Stimulated activated CD8-positive, alpha-beta memory T cell treated with anti-CD3 and anti-CD28 coated beads, Interleukin-7, amount 100 ng/mL, for 4 hours (primary cell): Measurements from ENCODE around the gene ZSCAN9.
A peak's percentile ranks its signal among the peaks of the same experiment; 100 is the strongest.

ENCODE experiments used
- DNase-seq, 2 donors: peaks; one replicate each; pipeline ENCODE4 v3.0.0-alpha.2; 2020; ENCODE audit warnings: low read depth in 2 of 2

Gene ZSCAN9

DNA sequence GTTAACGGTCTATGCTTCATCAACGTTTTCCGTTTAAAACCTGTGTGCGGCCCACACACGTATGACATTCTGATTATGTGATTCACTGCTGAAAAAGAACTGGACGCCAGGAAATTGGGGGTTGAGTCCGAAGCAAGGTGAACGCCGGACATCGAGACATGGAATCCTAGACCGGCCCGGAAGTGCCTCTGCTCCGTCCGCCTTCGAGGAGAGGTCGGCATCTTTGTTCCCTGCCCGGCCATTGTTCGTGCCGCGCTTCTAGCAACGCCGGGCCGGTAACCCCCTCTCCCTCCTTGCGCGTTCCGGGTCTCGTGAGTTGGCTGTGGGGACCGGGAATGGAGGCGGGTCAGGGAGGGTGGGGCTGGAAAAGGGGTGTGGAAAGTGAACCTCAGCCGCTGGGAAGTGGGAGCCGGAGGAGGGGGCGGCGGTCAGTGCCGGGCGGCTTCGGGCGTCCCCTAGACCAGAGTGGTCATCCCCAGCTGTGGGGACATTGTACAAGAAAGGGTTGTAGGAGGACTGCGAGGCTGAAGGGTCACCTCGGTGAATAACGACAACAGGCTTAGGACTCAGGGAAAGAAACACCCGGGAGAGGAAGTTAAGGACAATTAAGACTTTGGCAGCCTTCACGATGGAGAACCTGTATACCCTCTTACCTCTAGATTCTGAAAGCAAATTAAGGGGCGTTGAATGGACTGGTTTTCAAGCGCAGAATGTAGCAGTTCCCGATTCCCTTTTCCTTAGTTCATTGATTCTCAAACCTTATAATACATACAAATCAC lies at the start of gene ZSCAN9:
Gene ZSCAN9, plus strand, starts transcription at position 220 of the 779 bp plus-strand sequence. CDS start 1,810 bp downstream, outside the sequence.
- DNase-seq, result peak; percentile 16 to 19

DNA sequence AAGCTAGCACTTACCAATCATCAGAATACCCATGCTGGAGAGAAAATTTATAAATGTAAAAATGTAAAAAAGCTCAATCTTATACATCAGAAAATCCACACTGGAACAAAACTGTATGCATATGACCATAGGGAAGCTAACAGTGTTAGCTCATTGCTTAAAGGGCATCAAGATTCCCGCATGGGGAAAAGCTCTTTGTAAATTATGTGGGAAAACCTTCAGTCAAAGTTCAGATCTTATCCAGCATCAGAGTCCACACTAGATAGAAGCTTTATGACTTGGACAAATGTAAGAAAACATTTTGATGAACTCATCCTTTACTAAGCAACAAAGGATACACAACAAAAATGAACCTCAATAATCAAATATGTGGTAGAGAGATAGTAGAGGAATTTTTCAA lies 48.7 kb upstream of the ZSCAN9 start:
- no peak for DNase-seq

DNA sequence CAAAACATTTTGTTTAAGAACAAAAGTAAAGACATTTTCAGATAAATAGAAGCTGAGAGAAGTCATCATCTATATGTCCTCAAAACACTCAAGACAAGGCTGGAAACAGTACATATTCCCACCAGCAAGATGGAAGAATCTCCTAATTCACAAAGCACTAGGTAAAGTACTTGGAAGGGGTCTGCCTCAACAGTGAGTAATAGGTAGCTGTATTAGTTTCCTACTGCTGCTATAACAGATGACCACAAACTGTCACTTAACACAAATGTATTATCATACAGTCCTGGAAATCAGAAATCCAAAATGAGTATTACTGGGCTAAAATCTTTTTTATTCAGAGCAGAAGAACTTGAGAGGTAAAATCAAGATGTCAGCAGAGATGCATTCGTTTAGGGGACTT lies 42.8 kb upstream of the ZSCAN9 start:
- DNase-seq, result no peak

DNA sequence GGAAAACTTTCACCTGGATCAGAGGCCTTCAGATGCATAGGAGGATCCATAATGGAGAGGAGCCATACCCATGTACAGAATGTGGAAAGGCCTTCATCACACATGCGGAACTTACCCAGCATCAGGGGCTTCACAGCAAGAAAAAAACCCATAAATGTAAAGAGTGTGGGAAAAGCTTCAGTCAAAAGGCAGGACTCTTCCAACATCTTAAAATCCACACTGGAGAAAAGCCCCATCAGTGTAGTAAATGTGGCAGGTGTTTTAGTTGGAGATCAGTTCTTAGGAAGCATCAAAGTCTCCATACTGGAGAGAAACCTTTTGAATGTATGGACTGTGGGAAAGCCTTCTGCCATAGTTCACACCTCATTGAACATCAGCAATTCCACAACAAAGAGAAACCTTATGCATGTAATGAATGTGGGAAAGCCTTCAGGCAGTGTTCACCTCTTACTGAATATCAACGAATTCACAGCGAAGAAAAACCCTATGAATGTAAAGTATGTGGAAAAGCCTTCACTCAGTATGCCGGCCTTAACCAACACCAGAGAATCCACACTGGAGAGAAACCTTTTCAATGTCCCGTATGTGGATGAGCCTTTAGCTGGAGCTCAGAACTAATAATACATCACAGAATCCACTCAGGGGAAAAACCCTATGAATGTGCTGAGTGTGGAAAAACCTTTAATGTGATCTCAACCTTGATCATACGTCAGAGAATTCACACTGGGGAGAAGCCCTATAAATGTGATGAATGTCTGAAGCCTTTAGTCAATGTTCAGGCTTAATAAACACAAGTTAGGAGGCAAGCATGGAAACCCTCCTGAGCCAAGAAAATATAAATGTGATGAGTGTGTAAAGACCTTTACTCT lies 36.7 kb upstream of the ZSCAN9 start:
- DNase-seq, result no peak

DNA sequence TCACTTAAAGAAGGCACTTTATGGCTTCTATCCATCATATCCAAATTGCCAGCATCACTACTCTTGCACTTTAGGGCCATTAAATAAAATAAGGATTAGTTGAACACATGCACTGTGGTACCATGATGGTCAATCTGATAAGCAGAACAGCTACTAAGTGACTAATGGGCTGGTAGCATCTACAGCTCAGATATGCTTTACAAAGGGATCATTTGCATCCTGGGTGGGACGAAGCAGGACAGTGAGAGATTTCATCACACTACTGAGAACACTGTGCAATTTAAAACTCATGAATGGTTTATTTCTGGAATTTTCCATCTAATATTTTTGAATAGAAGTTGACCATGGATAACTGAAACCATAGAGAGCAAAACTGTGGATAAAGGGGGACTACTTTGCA lies 25.1 kb upstream of the ZSCAN9 start:
- no peak for DNase-seq

DNA sequence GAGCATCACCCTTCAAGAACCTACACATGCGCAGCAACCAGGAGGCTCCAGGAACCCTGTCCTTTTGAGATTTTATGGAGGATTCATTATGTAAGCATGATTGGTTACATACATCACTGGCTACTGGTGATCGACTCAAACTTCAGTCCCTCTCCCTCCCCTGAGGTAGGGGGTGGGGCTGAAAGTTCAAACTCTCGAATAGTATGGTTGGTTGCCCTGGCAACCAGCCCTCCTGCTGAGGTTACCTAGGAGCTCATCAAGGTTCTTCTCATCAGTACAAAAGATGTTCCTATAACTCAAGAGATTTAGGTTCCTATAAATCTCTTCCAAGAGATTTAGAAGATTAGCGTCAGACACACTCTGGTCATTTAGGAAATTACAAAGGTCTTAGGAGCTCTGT lies 21.9 kb upstream of the ZSCAN9 start:
- DNase-seq, result no peak

DNA sequence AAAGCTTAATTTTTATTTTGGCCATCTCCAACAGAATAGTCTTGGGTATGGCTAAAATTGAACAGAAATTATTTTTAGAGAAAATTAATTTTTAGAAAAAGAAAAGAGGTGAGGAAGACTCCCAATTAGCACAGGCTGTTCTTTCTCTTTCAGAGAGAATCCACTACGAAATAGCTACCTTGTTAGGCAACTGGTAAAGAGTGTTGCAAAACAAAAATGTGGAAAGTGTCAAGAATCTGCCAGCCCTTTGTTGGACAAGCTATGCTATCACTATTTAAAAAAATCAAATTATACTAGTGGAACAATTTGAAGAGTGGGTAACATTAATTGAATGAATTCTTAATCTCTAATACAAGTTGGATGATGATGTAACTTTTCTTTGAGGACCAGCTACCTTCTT lies 19.2 kb upstream of the ZSCAN9 start:
- no peak for DNase-seq

DNA sequence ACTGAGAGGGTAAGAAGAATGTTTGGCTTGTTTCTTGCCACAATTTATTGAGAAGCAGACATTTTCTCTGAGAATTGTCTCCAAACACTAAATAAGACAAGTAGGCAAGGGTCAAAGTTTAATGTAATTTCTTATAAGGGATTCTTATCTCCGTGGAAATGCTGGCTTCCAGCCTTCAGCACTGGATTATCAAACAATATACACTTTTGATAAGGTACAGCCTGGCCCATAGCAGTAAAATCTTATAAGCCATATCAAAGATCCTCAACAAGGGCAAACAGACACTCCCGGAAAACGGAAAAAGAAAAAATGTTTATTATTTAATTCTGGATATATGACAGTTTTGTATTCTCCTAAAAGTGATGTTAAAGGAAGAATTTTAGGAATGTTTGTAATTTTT lies 18.5 kb upstream of the ZSCAN9 start:
- no peak for DNase-seq

DNA sequence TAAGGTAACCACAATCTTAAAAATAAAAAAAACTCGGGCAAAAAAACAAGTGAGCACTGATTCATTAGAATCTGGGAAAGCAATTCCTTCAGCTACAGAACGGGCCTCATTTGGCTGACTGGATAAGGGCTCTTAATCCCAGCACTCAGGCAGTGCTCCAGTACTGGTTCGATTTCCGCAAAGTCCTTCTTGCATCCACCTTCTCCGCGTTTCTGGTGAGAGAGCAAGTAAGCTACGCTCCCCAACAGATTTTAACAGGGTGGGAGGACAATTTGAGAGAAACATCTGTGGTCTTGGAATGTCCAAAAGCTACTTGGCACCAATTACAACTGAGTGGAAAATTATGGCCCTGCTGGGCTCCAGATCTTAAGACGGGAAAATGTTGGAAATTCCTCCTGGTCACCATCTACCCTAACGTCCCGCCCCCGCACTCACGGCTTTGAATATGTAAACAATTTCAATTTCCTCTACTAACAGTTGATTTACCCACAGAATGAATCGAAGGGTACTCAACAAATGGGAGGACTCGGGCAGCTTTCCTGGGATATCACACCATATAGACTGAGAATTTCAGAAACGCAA lies 18.1 kb upstream of the ZSCAN9 start:
- no peak for DNase-seq

DNA sequence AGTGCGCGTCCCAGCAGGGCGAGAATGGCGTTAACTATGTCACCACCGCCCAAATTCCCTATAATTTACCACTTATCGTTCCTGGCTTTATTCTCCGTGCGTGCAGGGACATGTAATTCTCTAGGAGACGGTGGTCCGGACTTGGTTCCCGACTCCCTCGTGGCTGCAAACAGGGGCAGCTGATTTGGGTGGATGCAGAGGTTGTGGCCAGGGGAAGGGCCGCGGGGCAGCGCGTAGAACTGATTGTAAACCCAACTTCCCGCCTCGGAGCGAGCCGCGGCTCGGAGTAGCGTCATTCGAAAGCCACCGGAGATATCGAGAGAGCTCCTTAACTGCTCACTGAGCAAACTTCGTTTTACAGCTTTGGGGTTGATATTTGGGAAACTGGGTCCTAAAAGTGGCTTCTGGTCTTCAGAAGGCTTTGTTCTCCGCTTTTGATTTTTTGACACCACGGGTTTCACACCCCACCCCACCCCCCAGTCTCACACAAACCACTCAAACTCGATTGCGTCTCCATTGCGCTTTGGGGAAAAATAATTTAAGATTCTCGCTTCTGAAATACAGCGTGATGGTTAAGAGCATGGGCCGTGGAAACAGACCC lies 17.5 kb upstream of the ZSCAN9 start:
- DNase-seq, result no peak

DNA sequence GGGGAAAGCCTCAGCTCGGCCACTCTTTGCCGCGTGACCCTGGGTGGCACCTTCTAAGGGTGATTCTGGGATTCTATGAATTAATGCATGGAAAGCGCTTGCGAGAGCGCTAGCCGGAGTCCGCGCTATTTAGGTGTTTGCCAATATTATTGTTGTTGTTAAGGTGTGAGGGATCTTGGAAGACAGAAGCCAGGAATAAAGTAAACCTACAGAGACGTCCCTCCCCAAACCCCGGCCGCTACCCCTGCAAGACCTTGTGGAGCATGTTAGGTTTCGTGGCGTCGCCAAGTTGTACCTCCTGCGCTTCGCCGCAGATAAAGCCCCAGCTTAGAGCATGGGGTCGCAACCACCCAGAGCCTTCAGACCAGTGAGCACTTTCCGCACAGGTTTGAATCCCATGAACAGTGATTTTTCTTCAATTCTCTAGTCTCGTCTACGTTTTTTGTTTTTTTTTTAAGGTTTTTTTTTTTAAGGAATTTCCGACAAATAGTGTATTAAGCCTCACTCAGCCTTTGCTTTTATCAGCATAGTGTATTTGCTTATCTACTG lies 16.9 kb upstream of the ZSCAN9 start:
- no peak for DNase-seq

DNA sequence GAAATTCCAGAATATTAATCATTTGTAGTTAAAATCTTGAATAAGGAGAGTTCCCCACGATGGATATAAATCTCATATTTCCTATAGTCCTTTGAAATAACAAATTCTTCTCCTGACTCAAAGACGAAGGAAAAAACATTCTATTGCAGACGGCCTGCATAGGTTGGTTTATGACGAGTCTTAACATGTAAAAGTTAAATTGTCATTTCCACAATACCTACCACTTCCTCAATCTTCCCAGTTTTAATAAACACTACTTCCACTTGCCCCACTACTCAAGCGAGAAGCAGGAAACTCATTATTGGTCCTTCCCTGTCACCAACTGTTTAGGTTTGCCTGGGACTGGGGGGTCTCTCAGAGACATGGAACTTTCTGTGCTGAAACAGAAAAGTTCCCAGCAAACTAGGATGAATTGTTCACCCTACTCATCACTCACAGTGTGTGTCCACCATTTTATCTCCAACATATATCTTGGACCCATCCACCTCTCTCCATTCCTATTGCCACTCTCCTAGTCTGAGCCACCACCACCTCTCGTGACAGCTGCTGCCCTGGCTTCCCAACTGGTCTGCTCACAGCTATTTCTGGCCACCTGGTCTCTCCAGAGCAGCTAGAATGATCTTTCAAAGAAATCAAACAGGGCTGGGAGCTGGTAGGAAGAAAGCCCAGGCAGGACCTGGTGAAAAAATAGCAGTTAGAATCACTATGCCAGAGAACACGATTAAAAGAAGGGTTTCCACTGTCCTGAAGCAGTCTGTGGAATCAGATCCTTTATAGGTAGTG lies 15.1 kb upstream of the ZSCAN9 start:
- no peak for DNase-seq

DNA sequence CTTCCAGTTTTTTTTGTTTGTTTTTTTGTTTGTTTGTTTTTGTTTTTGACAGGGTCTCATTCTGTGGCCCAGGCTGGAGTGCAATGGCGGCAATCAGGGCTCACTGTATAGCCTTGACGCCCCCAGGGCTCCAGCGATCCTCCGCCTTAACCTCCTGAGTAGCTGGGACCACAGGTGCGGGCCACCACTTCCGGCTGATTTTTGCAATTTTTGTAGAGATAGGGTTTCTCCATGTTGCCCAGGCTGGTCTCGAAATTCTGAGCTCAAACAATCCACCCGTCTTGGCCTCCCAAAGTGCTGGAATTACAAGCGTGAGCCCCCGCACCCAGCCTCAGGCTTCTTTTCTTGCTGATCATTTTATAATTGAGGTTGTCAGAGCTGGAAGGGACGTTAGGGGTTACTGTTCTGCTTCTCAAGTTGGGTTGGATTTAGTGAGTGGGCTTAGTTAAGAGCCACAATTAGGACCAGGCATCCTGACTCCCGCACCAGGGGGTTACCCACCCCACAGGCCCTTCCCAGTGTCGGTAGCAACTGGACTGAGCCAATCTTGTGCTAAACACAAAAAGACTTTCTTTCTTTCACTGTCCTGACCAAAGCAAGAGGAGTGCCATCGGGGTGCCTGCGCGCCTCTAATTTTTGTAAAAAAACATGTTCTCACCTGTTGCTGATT lies 13.1 kb upstream of the ZSCAN9 start:
- DNase-seq, result no peak

DNA sequence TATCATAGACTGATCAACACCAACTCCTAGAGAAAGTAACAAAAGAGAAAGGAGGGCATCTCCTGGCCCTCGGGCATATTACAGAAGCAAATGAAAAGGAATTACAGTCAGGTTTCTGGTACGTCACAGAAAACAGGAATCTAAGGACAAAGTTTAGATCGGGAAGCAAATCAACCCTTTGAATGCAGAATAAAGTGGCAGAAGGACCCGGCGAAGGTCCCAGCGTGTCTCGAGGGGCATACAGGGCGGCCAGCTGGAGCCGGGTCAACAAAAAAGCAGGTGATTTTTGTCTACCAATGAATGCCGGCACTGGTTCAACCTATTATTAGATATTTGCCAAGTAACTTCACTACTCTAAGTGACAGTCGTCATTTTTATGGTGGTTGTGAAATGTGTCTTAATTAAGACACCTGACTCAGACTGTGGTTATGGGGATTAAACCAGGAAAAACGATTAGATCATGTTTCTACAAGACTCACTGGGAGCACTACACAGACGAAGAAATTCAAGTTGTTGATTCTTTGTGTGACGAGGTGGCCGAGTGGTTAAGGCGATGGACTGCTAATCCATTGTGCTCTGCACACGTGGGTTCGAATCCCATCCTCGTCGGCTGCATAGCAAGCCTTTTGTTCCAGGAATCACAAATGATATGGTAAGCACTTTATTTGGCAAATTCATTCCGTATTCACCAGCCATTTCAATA lies 12.4 kb upstream of the ZSCAN9 start:
- DNase-seq, result no peak

DNA sequence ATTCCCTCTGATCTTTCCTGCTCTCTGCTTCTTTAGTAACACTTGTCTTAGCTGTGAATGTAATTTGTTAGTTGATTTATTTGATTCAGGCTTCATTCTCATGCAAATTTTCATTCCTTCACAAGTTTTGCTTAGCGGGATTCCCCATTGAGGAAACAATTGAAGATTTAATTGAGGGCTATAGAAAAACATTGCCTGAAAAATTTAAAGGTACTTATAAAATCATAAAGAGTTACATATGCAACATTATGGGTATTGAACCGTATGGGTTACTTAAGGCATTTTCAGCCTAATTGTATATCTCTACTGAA lies 11.9 kb upstream of the ZSCAN9 start:
- DNase-seq, result no peak

DNA sequence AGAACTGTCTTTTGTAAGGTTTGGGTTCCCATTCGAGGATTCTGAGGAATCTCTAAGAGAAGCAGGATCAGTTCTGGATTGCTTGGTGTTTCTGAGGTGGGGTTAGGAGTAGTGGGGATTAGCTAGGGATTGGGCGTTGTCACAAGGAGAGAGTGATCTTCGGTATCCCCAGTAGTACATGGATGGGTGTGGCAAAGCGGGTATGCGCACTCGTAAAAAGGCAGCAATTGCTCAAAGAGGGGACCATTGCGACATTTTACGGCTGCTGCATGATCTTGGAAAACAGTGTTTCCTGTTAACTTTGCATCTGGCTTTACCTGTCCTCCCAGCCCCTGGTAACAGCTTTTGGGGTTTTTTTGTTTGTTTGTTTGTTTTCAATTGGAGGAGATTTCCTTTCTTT lies 9.7 kb upstream of the ZSCAN9 start:
- no peak for DNase-seq

DNA sequence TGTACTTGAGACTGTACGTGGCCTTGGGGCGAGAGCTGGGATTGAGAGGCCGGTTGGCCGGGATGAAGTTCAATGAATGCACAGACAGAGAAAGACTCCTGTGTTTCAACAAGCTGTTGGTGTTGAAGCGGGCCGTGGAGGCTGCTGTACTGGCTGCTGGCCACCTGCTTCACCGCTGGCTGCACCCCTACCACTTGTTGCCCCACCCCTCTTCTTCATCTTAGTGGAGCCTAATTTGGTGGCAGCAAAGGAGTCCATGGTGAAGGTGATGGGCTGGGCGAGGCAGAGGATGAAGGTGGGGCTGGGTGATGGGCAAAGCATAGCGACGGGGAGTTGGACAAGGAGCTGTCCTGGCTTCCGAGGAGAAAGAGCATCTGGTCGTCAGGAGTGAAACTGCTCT lies 7.2 kb upstream of the ZSCAN9 start:
- DNase-seq, result no peak

DNA sequence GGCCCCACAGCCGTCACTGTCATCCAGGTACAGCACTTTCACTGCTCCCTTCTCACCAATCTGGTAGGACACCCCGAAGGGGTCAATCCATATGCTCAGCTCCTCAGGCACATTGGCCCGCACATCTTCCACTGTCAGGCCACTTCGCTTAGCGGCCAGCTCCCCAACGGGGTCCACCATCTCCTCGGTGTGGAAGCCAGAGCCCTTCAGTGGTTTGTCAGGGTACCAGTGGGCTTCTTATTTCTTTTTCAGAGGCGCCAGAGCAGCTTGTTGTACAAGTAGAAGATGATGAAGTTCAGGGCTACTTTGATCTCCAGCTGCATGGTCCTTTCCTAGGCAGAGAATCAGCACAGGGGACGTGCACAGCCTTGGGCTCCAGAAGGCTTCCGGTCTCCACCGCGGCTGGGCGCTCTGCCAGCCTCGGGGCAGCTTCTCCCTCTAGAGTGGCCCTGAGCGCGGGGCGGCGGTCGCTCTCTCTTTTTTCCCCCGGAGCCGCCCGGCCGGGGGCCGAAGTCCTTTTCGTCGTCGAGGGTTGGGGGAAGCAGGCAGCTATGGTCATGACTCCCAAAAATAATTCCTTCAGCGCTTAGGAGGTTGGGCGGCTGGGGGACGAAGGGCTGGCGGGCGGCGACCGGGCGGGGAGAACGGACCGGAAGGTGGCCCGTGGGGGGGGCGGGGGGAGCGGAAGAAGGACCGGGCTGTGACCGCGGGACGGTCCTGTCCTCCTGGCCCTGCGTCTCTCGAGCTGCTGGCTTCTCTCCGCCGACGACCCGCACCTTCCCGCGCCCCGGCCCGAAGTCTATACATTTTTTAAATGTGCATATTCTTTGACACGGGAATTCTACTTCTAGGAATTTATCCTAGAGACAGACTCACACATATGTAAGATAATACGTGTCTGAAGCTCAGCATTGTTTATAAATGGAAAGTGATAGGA lies 6.5 kb upstream of the ZSCAN9 start:
- no peak for DNase-seq
